ENCODE results near the gene TMEM8B.
"Not testable (repeated sequence)": the region's sequence is repeated elsewhere in the genome, so short reads cannot be mapped to it uniquely, and the experiment has no call there.

The TMEM8B gene

DNA sequence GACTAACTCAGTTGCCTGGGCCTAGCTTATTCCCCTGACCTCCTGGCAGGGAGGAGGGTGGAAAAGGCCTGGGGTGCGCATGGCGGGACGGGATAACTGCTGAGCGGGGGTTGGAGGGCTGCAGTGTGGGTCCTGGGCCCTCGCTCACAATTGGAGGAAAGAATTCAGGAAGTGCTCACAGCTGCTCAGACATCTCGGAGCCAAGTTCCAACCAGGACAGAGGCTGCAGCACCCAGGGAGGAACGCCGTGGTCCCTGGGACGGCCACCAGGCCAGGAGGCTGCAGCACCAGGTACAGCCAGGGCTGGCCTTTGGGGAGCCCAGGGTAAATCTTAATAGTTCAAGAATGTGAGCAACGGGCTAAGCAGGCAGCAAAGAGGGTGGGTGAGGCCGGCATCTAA lies 80.2 kb downstream of the TMEM8B start, which contains the start of gene SPAAR:
SPAAR (plus strand) TSS at position 217 of the 400 bp plus-strand sequence. CDS start 974 bp downstream, outside the sequence.
- DNase-seq: no peak

DNA sequence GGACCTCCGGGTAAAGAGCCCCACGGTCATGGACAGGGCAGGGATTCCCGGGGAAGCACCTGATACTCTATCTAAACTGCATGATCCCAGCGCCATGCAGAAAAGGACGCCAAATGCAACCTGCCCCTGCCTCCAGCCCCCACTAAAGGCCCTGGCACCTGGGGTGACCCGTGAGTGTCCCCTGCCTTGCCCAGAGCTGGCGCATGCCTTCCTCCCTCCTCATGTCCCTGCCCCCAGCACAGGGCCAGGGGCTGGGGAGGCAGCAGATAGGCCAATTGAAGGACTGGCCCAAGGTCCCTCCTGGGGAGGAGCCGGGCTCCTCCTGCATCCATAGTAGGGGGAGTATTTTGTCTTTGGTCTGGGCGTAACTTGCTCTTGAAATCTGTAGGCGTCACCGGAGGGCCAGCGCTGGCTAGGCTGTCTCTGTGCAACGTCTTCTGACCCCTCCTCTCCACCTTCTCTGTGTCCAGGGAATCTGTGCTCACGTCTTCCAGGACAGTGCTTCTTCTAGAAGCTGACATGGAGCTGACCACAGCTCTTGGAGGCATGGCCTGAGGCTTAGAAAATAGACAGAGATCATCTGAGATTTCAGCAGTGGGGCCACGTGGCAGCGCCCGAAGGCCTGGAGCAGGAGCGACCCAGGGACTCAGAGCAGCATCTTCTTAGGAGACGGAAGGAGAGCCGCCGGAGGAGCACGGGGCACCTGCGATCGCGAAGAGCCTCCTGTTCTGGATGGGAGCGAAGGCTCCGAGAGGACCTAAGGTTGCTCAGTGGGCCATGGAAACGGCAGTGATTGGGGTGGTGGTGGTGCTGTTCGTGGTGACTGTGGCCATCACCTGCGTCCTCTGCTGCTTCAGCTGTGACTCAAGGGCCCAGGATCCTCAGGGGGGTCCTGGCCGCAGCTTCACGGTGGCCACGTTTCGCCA lies 80.9 kb downstream of the TMEM8B start:
- DNase-seq: no peak

DNA sequence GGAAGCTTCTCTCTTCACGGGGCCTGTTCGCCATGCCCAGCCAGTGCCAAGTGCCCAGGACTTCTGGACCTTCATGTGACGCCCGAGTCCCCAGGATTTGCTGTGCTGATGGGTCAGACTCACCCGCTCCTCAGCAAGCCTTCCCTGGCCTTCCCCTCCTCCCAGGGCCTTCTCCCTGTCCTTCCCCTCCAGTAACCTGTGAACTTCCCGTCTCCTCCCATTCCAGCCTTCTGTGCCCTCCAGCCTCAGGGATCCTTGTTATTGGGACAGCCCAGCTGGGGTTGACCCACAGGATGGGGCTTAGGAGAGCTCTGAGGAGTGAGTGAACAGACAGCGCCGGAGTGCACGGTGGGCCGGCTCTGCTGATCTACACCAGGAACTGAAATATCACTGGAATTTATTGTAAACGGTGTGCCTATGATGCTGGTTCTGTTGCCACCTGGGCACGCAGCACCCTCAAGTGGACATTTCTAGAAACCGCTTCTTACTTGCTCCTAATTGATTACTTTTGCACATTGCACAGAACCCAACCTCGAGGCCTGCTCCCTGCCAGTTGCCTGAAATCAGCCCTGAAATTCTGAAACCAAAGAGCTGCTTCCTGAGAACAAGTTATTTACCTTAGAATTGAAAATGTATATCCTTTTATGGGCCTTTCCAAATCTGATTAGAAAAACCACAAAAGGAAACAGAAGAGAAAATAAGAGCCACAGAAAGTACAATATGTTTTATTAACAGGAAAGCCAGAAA lies 81.8 kb downstream of the TMEM8B start:
- DNase-seq: peak; percentile 59

DNA sequence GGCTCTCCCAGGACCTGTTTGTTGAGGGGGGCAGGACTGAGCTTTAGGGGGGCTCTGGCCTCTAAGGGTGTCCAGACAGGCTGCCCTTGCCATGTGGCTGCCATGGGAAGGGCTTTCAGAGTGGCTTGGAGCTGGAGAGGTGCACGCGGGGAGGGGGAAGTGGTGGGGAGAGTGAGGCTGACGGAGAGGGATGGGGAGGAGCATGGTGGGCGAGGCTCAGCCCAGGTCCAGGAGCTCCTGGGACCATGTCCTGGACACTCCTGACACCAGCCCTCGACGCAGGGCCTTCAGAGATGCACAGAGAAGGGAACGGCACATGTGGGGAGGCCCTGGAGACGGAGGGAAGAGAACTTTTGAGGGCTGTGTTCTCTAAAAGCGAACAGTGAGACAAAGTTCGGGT lies 82.7 kb downstream of the TMEM8B start:
- no peak for DNase-seq

- no peak for DNase-seq
These were observed 83.9 kb downstream of the TMEM8B start for GRCh38 chr9:35912791-35913400.

GRCh38 chr9:35913429-35913828 lies 84.4 kb downstream of the TMEM8B start:
- DNase-seq: not testable (repeated sequence)

DNA sequence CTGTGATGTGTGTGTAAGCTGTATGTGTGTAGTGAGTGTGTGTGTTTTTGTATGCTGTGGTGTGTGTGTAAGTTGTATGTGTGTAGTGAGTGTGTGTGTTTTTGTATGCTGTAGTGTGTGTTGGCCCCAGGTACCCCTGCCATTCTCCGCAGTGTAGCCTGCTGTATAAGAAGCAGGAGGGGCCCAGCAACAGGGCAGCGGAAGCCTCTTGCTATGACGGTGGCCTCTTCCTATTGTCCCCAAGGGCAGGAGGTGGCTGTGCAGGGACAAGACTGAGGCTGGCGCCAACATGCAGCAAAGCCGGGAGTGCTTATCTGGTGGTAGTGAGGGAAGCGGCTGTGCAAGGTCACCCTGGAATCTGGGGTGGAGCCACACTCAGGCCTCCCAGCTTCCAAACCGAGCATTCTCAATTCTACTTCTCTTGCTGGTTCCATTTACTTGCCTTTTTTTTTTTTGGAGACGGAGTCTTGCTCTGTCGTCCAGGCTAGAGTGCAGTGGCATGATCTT lies 85.3 kb downstream of the TMEM8B start:
- DNase-seq: peak; percentile 61

Measured in fibroblast of skin of back (primary cell).